Lower lobe of right lung (tissue), 2 donors: ENCODE data around the gene MTCP1. TPM values are rescaled to one million over a fixed set of nuclear protein-coding genes. Genes with fewer than 3 reads are reported as not detected.

ENCODE experiments used
- ATAC-seq, 2 donors: fragments of 200-7000 bp; cut with Tn5 transposase; one replicate each; pipeline ENCODE4 v1.9.1; 2020 to 2022; ENCODE audit warnings: mild to moderate bottlenecking in 2 of 2, moderate library complexity in 2 of 2
- DNase-seq: peaks from one replicate; pipeline ENCODE4 v3.0.0-alpha.2; 2020
- H3K27ac ChIP-seq: fragments of 200-600 bp; one replicate; pipeline ENCODE4 v1.8.0; 2022
- H3K27me3 ChIP-seq: fragments of 200-600 bp; one replicate; pipeline ENCODE4 v1.8.0; 2022; ENCODE audit warnings: low read depth
- H3K36me3 ChIP-seq: fragments of 200-600 bp; one replicate; pipeline ENCODE4 v1.8.0; 2022; ENCODE audit warnings: mild to moderate bottlenecking
- H3K4me1 ChIP-seq: fragments of 200-600 bp; one replicate; pipeline ENCODE4 v1.8.0; 2022
- H3K4me3 ChIP-seq: fragments of 200-600 bp; one replicate; pipeline ENCODE4 v1.8.0; 2022; ENCODE audit warnings: mild to moderate bottlenecking
- H3K9me3 ChIP-seq: fragments of 200-600 bp; one replicate; pipeline ENCODE4 v1.8.0; 2022
- intact Hi-C: fragments of 100-400 bp; cut with DNase I; formaldehyde crosslinking; loops from one replicate; pipeline ENCODE4 v1.11.0; 2022
- total RNA-seq: library from RNA; stranded (reverse); fragmentation: NEBNext Ultra II Directional; extraction: Animal tissue kit (Norgen Biotek cat#: 25700); gene quantifications from one replicate; pipeline ENCODE4 v1.2.1, GENCODE V29; 2021
- TF ChIP-seq, protein P1 (sequence below): fragments of 200-600 bp; IDR thresholded peaks from one replicate; pipeline ENCODE4 v1.8.0; 2022; ENCODE audit warnings: antibody characterized with exemption, mild to moderate bottlenecking
- donor health status: DM: no; HTN: yes; CAD: no; lungs with severe emphysema.

The MTCP1 gene
- total RNA-seq, 1 donor from 2014 or later: 13.2 TPM

- DNase-seq (peak; percentile 96), ATAC-seq (peak; percentile 95 to 97)
- Histone ChIP-seq H3K9me3 (no peaks in the 10 kb centered on the region), H3K36me3 (no peaks in the 10 kb centered on the region), H3K27me3 (no peaks in the 10 kb centered on the region), H3K27ac (peak within 1 kb of the TSS; percentile 98), H3K4me1 (peaks cover 8% of the 10 kb centered on the region), H3K4me3 (peak within 1 kb of the TSS; percentile 61)
- intact Hi-C loops: no loop called here
- TF ChIP-seq, protein P1, sequence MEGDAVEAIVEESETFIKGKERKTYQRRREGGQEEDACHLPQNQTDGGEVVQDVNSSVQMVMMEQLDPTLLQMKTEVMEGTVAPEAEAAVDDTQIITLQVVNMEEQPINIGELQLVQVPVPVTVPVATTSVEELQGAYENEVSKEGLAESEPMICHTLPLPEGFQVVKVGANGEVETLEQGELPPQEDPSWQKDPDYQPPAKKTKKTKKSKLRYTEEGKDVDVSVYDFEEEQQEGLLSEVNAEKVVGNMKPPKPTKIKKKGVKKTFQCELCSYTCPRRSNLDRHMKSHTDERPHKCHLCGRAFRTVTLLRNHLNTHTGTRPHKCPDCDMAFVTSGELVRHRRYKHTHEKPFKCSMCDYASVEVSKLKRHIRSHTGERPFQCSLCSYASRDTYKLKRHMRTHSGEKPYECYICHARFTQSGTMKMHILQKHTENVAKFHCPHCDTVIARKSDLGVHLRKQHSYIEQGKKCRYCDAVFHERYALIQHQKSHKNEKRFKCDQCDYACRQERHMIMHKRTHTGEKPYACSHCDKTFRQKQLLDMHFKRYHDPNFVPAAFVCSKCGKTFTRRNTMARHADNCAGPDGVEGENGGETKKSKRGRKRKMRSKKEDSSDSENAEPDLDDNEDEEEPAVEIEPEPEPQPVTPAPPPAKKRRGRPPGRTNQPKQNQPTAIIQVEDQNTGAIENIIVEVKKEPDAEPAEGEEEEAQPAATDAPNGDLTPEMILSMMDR: no peak
Measured at GRCh38 chrX:155026727-155027508, 44.0 kb downstream of the MTCP1 start, which contains the start of gene FUNDC2. TSS of gene FUNDC2 (plus strand) at chrX:155026844. CDS start at chrX:155026939, 95 bp downstream.

DNA sequence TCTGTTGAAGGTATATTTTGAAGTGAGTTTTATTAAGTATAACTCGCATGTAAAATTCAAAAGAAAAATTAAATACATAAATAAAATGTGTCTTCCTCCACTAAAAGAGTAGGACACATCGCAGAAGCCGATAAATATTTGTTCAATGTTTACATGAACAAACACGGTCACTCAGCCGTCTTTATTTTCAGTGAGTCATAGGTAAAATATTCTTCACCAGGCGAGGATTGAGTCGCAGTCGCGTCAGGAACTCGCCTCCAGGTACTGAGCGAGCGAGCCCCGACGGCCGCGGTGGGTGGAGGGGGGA is 44.6 kb downstream of the MTCP1 start:
- Histone ChIP-seq H3K27ac (peak overlapping the region; percentile 98), H3K9me3 (no peaks in the 10 kb centered on the region), H3K4me1 (peaks cover 8% of the 10 kb centered on the region), H3K27me3 (no peaks in the 10 kb centered on the region), H3K36me3 (no peaks in the 10 kb centered on the region), H3K4me3 (peak overlapping the region; percentile 61)
- intact Hi-C loops: no loop called here
- DNase-seq (no peak), ATAC-seq (no peak)
- TF ChIP-seq, protein P1: no peak

GRCh38 chrX:155023907-155024833 is 46.8 kb downstream of the MTCP1 start:
- no peak for ATAC-seq
- no peak for DNase-seq
- intact Hi-C loops: no loop called here
- H3K4me3 ChIP-seq: no peak overlapping the region
- no peak overlapping the region for H3K27ac ChIP-seq
- no peaks in the 10 kb centered on the region for H3K9me3 ChIP-seq
- no peaks in the 10 kb centered on the region for H3K27me3 ChIP-seq
- TF ChIP-seq, protein P1: no peak
- no peaks in the 10 kb centered on the region for H3K36me3 ChIP-seq
- H3K4me1 ChIP-seq: peaks cover 8% of the 10 kb centered on the region

- H3K9me3 ChIP-seq: no peaks in the 10 kb centered on the region
- DNase-seq (no peak), ATAC-seq (no peak)
- intact Hi-C loops: no loop called here
- H3K27me3 ChIP-seq: no peaks in the 10 kb centered on the region
- H3K4me3 ChIP-seq: peak within 1 kb of the TSS; percentile 32
- peak within 1 kb of the TSS; percentile 18 for H3K27ac ChIP-seq
- TF ChIP-seq, protein P1: no peak
- H3K4me1 ChIP-seq: no peaks in the 10 kb centered on the region
- no peaks in the 10 kb centered on the region for H3K36me3 ChIP-seq
Measured at GRCh38 chrX:155022585-155022984, 48.4 kb downstream of the MTCP1 start, which contains the start of gene F8. TSS of gene F8 (minus strand) at chrX:155022723. CDS start at chrX:155022552, 171 bp downstream.

DNA sequence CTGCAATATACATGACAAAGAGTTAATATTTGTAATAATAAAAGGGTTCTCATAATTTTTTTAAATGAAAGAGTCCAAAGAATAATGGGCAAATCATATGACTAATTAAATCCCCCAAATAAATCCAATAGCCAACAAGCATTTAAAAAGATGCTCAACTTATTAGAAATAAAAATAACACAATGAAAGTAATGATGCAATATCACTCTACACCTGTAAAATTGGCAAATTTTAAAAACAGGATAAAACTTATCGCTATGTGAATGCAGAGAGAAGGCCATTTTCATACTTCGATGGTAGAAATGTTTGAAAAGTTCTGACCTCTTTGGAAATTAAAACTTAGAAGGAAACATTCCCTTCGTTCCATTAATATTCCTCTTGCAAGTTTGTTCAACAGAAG is 50.3 kb downstream of the MTCP1 start:
- DNase-seq: no peak
- no peaks in the 10 kb centered on the region for H3K4me1 ChIP-seq
- no peak for ATAC-seq
- intact Hi-C loops: no loop called here
- TF ChIP-seq, protein P1: no peak
- H3K4me3 ChIP-seq: peak overlapping the region; percentile 31
- no peak overlapping the region for H3K27ac ChIP-seq
- no peaks in the 10 kb centered on the region for H3K27me3 ChIP-seq
- H3K9me3 ChIP-seq: no peaks in the 10 kb centered on the region
- no peaks in the 10 kb centered on the region for H3K36me3 ChIP-seq

Other genes starting within 250 kb of the MTCP1 start
- not detected for gene SMIM9, start 236.5 kb downstream of the MTCP1 start, total RNA-seq
- gene F8A1, start 184.8 kb downstream of the MTCP1 start, total RNA-seq: 39.6 TPM
- 37.5 TPM for gene F8, start 48.4 kb downstream of the MTCP1 start, total RNA-seq
- gene FUNDC2, start 44.3 kb downstream of the MTCP1 start, total RNA-seq: 79.7 TPM
- 6.9 TPM for gene CMC4, start within 50 bp of the MTCP1 start, total RNA-seq
- 17.3 TPM for gene BRCC3, start 372 bp upstream of the MTCP1 start, total RNA-seq
- 32.2 TPM for gene VBP1, start 145.3 kb upstream of the MTCP1 start, total RNA-seq
- gene RAB39B, start 193.4 kb upstream of the MTCP1 start, total RNA-seq: 0.95 TPM